CD8-positive, alpha-beta memory T cell (primary cell): ENCODE measurements around the gene PTMS. TPM values are rescaled to one million over a fixed set of nuclear protein-coding genes. Genes with fewer than 3 reads are reported as not detected.

Experiments
- polyA plus RNA-seq: library from polyadenylated mRNA; unstranded; fragments of 300-500 nt; fragmentation: Illumina TruSeq; gene quantifications from one replicate; pipeline ENCODE4 v1.2.3, GENCODE V29; 2021
- total RNA-seq, 2 experiments: library from RNA; stranded (reverse); gene quantifications; one replicate each; pipeline ENCODE4 v1.2.3, GENCODE V29; 2021

The PTMS gene
- total and polyA plus RNA-seq, 3 experiments from 2014 or later = 10.9 to 87.2 (median 75.3) TPM

Other genes with a start within 250 kb of the PTMS start
- gene GAPDH, start 231.8 kb upstream of the PTMS start, total RNA-seq = 1,000 to 10,000 TPM; 7,182 to 7,238 TPM
- 1,770 TPM for gene GAPDH, start 231.8 kb upstream of the PTMS start, polyA plus RNA-seq
- gene IFFO1, start 210.3 kb upstream of the PTMS start, total RNA-seq = 10 to 100 TPM; 14.2 to 15.1 TPM
- 12.2 TPM for gene IFFO1, start 210.3 kb upstream of the PTMS start, polyA plus RNA-seq
- gene NOP2, start 198.1 kb upstream of the PTMS start, total RNA-seq = 100 to 1,000 TPM; 170 to 172 TPM
- gene NOP2, start 198.1 kb upstream of the PTMS start, polyA plus RNA-seq = 34.0 TPM
- gene CHD4, start 159.0 kb upstream of the PTMS start, total RNA-seq = 100 to 1,000 TPM; 287 to 293 TPM
- gene CHD4, start 159.0 kb upstream of the PTMS start, polyA plus RNA-seq = 58.1 TPM
- 10 to 100 TPM; 10.6 to 11.4 TPM for gene LPAR5, start 130.4 kb upstream of the PTMS start, total RNA-seq
- gene LPAR5, start 130.4 kb upstream of the PTMS start, polyA plus RNA-seq = 26.5 TPM
- 1 to 10 TPM; 1.8 to 2.0 TPM for gene ACRBP, start 118.9 kb upstream of the PTMS start, total RNA-seq
- not detected for gene ACRBP, start 118.9 kb upstream of the PTMS start, polyA plus RNA-seq
- 10 to 100 TPM; 17.4 to 18.5 TPM for gene ING4, start 103.2 kb upstream of the PTMS start, total RNA-seq
- 80.3 TPM for gene ING4, start 103.2 kb upstream of the PTMS start, polyA plus RNA-seq
- gene ZNF384, start 77.0 kb upstream of the PTMS start, total RNA-seq = 10 to 100 TPM; 58.1 to 63.3 TPM
- gene ZNF384, start 77.0 kb upstream of the PTMS start, polyA plus RNA-seq = 37.2 TPM
- gene PIANP, start 65.5 kb upstream of the PTMS start, total RNA-seq = under 1 TPM; 0.49 to 0.79 TPM
- gene PIANP, start 65.5 kb upstream of the PTMS start, polyA plus RNA-seq = 0.77 TPM
- 10 to 100 TPM; 48.8 to 49.7 TPM for gene COPS7A, start 42.3 kb upstream of the PTMS start, total RNA-seq
- 46.2 TPM for gene COPS7A, start 42.3 kb upstream of the PTMS start, polyA plus RNA-seq
- gene MLF2, start 13.2 kb upstream of the PTMS start, total RNA-seq = 100 to 1,000 TPM; 141 to 146 TPM
- 141 TPM for gene MLF2, start 13.2 kb upstream of the PTMS start, polyA plus RNA-seq
- 100 to 1,000 TPM; 236 to 245 TPM for gene LAG3, start 6.2 kb downstream of the PTMS start, total RNA-seq
- gene LAG3, start 6.2 kb downstream of the PTMS start, polyA plus RNA-seq = 37.3 TPM
- gene CD4, start 23.2 kb downstream of the PTMS start, total RNA-seq = 1 to 10 TPM; 1.2 to 1.8 TPM
- 0.30 TPM for gene CD4, start 23.2 kb downstream of the PTMS start, polyA plus RNA-seq
- under 1 TPM in 1 of 2 experiments, not detected in 1; 0.11 TPM for gene GPR162, start 55.5 kb downstream of the PTMS start, total RNA-seq
- gene GPR162, start 55.5 kb downstream of the PTMS start, polyA plus RNA-seq = not detected
- 1 to 10 TPM; 2.4 to 2.5 TPM for gene P3H3, start 62.0 kb downstream of the PTMS start, total RNA-seq
- 2.9 TPM for gene P3H3, start 62.0 kb downstream of the PTMS start, polyA plus RNA-seq
- gene GNB3, start 74.6 kb downstream of the PTMS start, total RNA-seq = under 1 TPM; 0.48 to 0.78 TPM
- gene GNB3, start 74.6 kb downstream of the PTMS start, polyA plus RNA-seq = not detected
- gene CDCA3, start 84.9 kb downstream of the PTMS start, total RNA-seq = 10 to 100 TPM; 35.9 to 37.6 TPM
- 0.68 TPM for gene CDCA3, start 84.9 kb downstream of the PTMS start, polyA plus RNA-seq
- 100 to 1,000 TPM; 154 TPM for gene USP5, start 85.8 kb downstream of the PTMS start, total RNA-seq
- 49.7 TPM for gene USP5, start 85.8 kb downstream of the PTMS start, polyA plus RNA-seq
- gene TPI1, start 101.2 kb downstream of the PTMS start, total RNA-seq = 1,000 to 10,000 TPM; 1,331 to 1,374 TPM
- gene TPI1, start 101.2 kb downstream of the PTMS start, polyA plus RNA-seq = 613 TPM
- 1 to 10 TPM; 7.7 to 8.1 TPM for gene SPSB2, start 106.9 kb downstream of the PTMS start, total RNA-seq
- gene SPSB2, start 106.9 kb downstream of the PTMS start, polyA plus RNA-seq = 11.4 TPM
- 1 to 10 TPM; 4.9 to 5.0 TPM for gene LRRC23, start 138.5 kb downstream of the PTMS start, total RNA-seq
- 5.0 TPM for gene LRRC23, start 138.5 kb downstream of the PTMS start, polyA plus RNA-seq
- gene ENO2, start 148.2 kb downstream of the PTMS start, total RNA-seq = 100 to 1,000 TPM; 125 to 131 TPM
- 36.4 TPM for gene ENO2, start 148.2 kb downstream of the PTMS start, polyA plus RNA-seq
- 10 to 100 TPM; 54.8 to 60.4 TPM for gene ATN1, start 161.6 kb downstream of the PTMS start, total RNA-seq
- gene ATN1, start 161.6 kb downstream of the PTMS start, polyA plus RNA-seq = 0.62 TPM
- not detected for gene RNU7-1, start 177.5 kb downstream of the PTMS start, total RNA-seq
- gene RNU7-1, start 177.5 kb downstream of the PTMS start, polyA plus RNA-seq = not detected
- gene C12orf57, start 177.7 kb downstream of the PTMS start, total RNA-seq = 100 to 1,000 TPM; 297 to 304 TPM
- 259 TPM for gene C12orf57, start 177.7 kb downstream of the PTMS start, polyA plus RNA-seq
- gene PTPN6, start 185.0 kb downstream of the PTMS start, total RNA-seq = 100 to 1,000 TPM; 456 to 460 TPM
- 379 TPM for gene PTPN6, start 185.0 kb downstream of the PTMS start, polyA plus RNA-seq
- 100 to 1,000 TPM; 499 to 503 TPM for gene PHB2, start 204.3 kb downstream of the PTMS start, total RNA-seq
- 116 TPM for gene PHB2, start 204.3 kb downstream of the PTMS start, polyA plus RNA-seq
- 100 to 1,000 TPM; 158 to 161 TPM for gene EMG1, start 204.6 kb downstream of the PTMS start, total RNA-seq
- gene EMG1, start 204.6 kb downstream of the PTMS start, polyA plus RNA-seq = 64.4 TPM